Measurements from ENCODE around the gene GHITM. TPM values are rescaled to one million over a fixed set of nuclear protein-coding genes. Genes with fewer than 3 reads are reported as not detected.

Gene GHITM, protein sequence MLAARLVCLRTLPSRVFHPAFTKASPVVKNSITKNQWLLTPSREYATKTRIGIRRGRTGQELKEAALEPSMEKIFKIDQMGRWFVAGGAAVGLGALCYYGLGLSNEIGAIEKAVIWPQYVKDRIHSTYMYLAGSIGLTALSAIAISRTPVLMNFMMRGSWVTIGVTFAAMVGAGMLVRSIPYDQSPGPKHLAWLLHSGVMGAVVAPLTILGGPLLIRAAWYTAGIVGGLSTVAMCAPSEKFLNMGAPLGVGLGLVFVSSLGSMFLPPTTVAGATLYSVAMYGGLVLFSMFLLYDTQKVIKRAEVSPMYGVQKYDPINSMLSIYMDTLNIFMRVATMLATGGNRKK
- 100 to 1,000 TPM in 5 of 7 donors, 10 to 100 TPM in 2; 95.0 to 152 (median 103) TPM for total RNA-seq
- polyA plus RNA-seq = 100 to 1,000 TPM in 1 of 3 donors, 10 to 100 TPM in 2; 69.2 to 117 (median 99.9) TPM
- long read RNA-seq, donor 1, transcript GHITM-201 (9 exons, 2,128 nt) = major isoform, 51 of 174 reads
- long read RNA-seq, donor 1, partial matches to known transcripts = 123 of 174 reads
- long read RNA-seq, donor 1, other reads (novel, unspliced or antisense) = 0 of 174 reads
- long read RNA-seq, donor 2, transcript GHITM-201 (9 exons, 2,128 nt) = major isoform, 48 of 103 reads
- long read RNA-seq, donor 2, partial matches to known transcripts = 55 of 103 reads
- long read RNA-seq, donor 2, other reads (novel, unspliced or antisense) = 0 of 103 reads

DNA sequence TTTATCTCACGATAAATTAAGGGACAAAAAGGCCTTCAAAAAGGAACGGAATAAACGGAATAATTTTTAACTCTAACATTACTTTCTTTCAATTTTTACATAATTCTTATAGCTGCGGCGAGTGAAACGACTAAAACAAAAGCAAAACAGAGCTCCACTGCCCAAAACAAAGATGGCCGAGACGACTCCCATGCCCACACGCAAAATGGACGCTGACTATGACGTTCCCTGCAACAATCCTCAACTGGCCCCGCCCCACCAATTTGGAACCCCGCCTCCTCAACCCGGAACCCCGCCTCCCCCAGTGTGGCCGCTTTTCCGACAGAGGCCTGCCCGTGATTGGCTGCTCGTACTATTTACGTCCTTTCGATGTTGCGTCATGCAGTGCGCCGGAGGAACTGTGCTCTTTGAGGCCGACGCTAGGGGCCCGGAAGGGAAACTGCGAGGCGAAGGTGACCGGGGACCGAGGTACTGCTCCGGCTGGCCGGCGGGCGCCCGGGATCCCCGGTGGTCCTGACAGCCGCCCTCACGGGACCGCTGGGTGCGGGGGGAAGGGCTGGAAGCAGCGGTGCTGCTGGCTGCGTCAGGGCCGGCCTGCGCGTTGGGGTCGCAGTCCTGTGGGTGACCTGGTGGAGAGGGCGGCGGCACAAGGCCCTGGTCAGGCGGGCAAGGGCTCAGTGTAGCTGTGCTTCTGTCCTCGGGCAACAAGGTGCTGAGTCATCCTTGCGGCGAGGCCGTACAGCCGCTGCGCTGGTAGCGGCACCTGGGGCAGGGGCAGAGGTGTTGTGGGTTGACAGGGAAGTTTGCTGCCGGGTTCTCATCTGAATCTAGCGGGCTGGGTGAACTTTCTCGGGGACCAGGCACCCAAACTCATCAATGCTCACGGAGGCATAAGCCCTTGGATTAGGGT is at the start of gene GHITM:
Gene GHITM (plus strand): TSS at position 384 of the 910 bp plus-strand sequence. CDS start 1,992 bp downstream, outside the sequence.
- Histone ChIP-seq H3K36me3 (peaks cover 7 to 32% (median 20%) of the 10 kb centered on the region in 6 donors), H3K4me1 (peaks cover 16 to 44% (median 26%) of the 10 kb centered on the region in 6 donors), H3K27ac (peak within 1 kb of the TSS; percentile 95 to 100 (median 98)), H3K4me3 (peak within 1 kb of the TSS; percentile 61 to 96 (median 86)), H3K27me3 (replicated peaks in 1 of 7) (no peaks in the 10 kb centered on the region), H3K9me3 (no peaks in the 10 kb centered on the region)
- TF ChIP-seq POLR2AphosphoS5 (IDR thresholded peaks at IDR 0.05) (peak; percentile 98), POLR2A (IDR thresholded peaks at IDR 0.05) (peak; percentile 63 to 93 (median 85))
- TF ChIP-seq, protein P1, sequence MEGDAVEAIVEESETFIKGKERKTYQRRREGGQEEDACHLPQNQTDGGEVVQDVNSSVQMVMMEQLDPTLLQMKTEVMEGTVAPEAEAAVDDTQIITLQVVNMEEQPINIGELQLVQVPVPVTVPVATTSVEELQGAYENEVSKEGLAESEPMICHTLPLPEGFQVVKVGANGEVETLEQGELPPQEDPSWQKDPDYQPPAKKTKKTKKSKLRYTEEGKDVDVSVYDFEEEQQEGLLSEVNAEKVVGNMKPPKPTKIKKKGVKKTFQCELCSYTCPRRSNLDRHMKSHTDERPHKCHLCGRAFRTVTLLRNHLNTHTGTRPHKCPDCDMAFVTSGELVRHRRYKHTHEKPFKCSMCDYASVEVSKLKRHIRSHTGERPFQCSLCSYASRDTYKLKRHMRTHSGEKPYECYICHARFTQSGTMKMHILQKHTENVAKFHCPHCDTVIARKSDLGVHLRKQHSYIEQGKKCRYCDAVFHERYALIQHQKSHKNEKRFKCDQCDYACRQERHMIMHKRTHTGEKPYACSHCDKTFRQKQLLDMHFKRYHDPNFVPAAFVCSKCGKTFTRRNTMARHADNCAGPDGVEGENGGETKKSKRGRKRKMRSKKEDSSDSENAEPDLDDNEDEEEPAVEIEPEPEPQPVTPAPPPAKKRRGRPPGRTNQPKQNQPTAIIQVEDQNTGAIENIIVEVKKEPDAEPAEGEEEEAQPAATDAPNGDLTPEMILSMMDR (IDR thresholded peaks at IDR 0.05 in 8 of 11, conservative IDR thresholded peaks at IDR 0.05 in 3 of 11) = peak; percentile 45 to 90 (median 73)
- intact Hi-C loops (cut with DNase I; ENCODE audit: low total_unique reads) = no loop called here
- WGBS, 5 donors = 0% methylated on average over 25 to 61 of the region's 61 CpGs
- peak; percentile 99 for DNase-seq

DNA sequence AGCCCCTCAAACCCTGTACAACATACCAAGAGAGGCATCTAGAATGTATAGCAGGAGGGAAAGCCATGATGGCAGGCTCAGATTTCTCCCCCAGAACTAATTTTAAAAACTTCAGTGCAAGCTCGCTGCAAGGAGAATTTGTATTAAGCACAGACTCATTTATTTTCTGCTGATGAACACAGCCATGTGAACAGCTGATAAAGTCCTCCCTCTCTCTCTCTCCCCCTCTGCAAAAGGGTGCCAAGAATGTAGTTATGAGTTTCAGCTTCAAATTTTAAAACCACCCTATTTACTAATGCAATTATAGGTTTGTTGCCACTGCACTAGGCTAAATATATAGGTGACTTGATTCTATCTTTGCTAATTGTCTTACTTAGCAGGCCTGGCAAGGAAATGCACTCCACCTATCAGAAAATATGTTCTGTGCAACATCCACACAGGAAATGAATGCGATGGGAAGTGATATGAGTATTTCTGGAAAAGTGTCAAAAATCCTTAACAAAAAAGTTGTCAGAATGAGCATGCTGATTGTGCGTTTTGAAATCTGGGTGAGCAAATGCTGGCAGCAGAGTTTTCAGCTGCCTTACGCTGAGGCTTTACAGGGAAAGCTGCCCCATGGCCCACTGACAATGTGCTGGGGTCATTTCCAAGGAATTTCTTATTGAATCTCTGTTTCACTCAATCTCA is 43.4 kb upstream of the GHITM start:
- peaks cover 0 to 13% (median 6%) of the 10 kb centered on the region in 6 donors for H3K4me1 ChIP-seq
- no peaks in the 10 kb centered on the region for H3K36me3 ChIP-seq
- no peaks in the 10 kb centered on the region for H3K9me3 ChIP-seq
- no peak for TF ChIP-seq POLR2A (IDR thresholded peaks at IDR 0.05)
- peak in 1 of 3 donors; percentile 23 for TF ChIP-seq POLR2AphosphoS5 (IDR thresholded peaks at IDR 0.05)
- TF ChIP-seq, protein P1 (IDR thresholded peaks at IDR 0.05 in 8 of 11, conservative IDR thresholded peaks at IDR 0.05 in 3 of 11) = no peak
- H3K4me3 ChIP-seq = no peak overlapping the region
- intact Hi-C loops (cut with DNase I; ENCODE audit: low total_unique reads) = no loop called here
- H3K27ac ChIP-seq = peak overlapping the region in 1 of 8 donors; percentile 14
- no peaks in the 10 kb centered on the region for H3K27me3 ChIP-seq (replicated peaks in 1 of 7)
- 41 to 58% (median 47%) methylated on average over 4 of the region's 4 CpGs for WGBS, 5 donors
- DNase-seq = no peak

DNA sequence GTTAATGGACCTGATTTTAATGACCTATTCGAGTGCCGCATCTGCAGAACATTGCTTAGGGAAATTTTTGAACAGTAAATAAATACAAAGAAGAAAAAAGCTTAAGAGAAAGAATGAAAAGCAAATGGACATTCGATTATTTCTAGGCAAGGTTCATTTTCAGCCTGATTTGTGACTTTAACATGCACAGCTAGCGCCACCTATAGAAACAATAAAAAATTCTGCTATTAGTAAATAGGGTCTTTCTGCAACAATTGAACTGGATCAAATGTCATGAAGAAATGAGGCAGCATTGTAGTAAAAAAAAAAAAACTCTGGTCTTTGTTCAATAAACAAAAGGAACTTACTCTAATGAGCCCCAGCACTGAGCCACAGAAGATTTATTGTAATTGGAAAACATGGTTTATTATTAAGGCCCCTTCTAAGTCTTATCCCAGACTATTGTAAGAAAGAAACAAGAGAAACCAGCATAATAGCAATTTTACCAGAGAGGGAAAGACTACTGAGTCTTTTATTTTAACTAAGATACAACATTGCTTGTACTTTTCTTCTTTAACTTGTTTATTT is 41.4 kb upstream of the GHITM start:
- WGBS, 5 donors = 51 to 56% (median 55%) methylated on average over 4 of the region's 4 CpGs
- Histone ChIP-seq H3K9me3 (no peaks in the 10 kb centered on the region), H3K27ac (no peak overlapping the region), H3K27me3 (replicated peaks in 1 of 7) (no peaks in the 10 kb centered on the region), H3K4me3 (no peak overlapping the region), H3K36me3 (no peaks in the 10 kb centered on the region), H3K4me1 (peaks cover 0 to 13% (median 6%) of the 10 kb centered on the region in 6 donors)
- DNase-seq = no peak
- intact Hi-C loops (cut with DNase I; ENCODE audit: low total_unique reads) = no loop called here
- TF ChIP-seq POLR2A (IDR thresholded peaks at IDR 0.05) (no peak), POLR2AphosphoS5 (IDR thresholded peaks at IDR 0.05) (no peak)
- TF ChIP-seq, protein P1 (IDR thresholded peaks at IDR 0.05 in 8 of 11, conservative IDR thresholded peaks at IDR 0.05 in 3 of 11) = peak in 4 of 11 experiments; percentile 15 to 32 (median 29)

Measured in spleen (tissue), 13 donors.